ENCODE data around the gene PACRG. TPM values are rescaled to one million over a fixed set of nuclear protein-coding genes. Genes with fewer than 3 reads are reported as not detected.

Gene PACRG
- total and polyA plus RNA-seq, 2 experiments from 2014 or later, result 0.17 to 0.68 TPM

- TF ChIP-seq ZNF462 (CRISPR knock-in tag; IDR thresholded peaks at IDR 0.05), result no peak
- TF ChIP-seq EZH2 (IDR thresholded peaks at IDR 0.05; ENCODE audit: low read depth, unreplicated experiment), result no peak
Observed at GRCh38 chr6:162711376-162711775, 16.4 kb upstream of the PACRG start (continued).

GRCh38 chr6:162712694-162713093, 15.1 kb upstream of the PACRG start:
- H3F3A ChIP-seq (replicated peaks; ENCODE audit: low read depth), result no peaks in the 10 kb centered on the region
- H3K27ac ChIP-seq (ENCODE audit: low read depth), result no peak overlapping the region
- H3K4me1 Mint-ChIP-seq, result peaks cover 18% of the 10 kb centered on the region
- no peak overlapping the region for H3K4me3 ChIP-seq
- H3K4me2 ChIP-seq, result no peak overlapping the region
- peaks cover 17% of the 10 kb centered on the region for H3K4me1 ChIP-seq (ENCODE audit: insufficient read depth)
- H3K9me3 Mint-ChIP-seq, result peaks cover 13% of the 10 kb centered on the region
- H3K4me3 Mint-ChIP-seq, result no peak overlapping the region
- no peak for DNase-seq (ENCODE audit: low spot score)
- H3K27ac Mint-ChIP-seq, result no peak overlapping the region
- H3K27me3 Mint-ChIP-seq (ENCODE audit: insufficient read depth, low read depth, poor library complexity), result peaks cover 5% of the 10 kb centered on the region
- no peak overlapping the region for H2AFZ ChIP-seq
- peaks cover 9% of the 10 kb centered on the region; the same call in 2 of the 3 replicates for H3K36me3 Mint-ChIP-seq (ENCODE audit: low read depth)
- no peaks in the 10 kb centered on the region for H3K27me3 ChIP-seq (ENCODE audit: insufficient read depth)
- no peak for ATAC-seq
- H3K9me2 ChIP-seq (ENCODE audit: insufficient read depth), result no peaks in the 10 kb centered on the region
- no peaks in the 10 kb centered on the region for H3K36me3 ChIP-seq (ENCODE audit: insufficient read depth)
- no peaks in the 10 kb centered on the region for H3K79me2 ChIP-seq (replicated peaks; ENCODE audit: insufficient read depth)
- H4K20me1 ChIP-seq (replicated peaks; ENCODE audit: insufficient read depth), result no peaks in the 10 kb centered on the region
- TF ChIP-seq REST (IDR thresholded peaks at IDR 0.05; ENCODE audit: unreplicated experiment), result no peak
- TF ChIP-seq ZNF114 (CRISPR knock-in tag; IDR thresholded peaks at IDR 0.05), result no peak
- no peak for TF ChIP-seq POLR2AphosphoS5 (IDR thresholded peaks at IDR 0.05; ENCODE audit: low read depth)
- no peak for TF ChIP-seq ZNF462 (CRISPR knock-in tag; IDR thresholded peaks at IDR 0.05)
- TF ChIP-seq EZH2phosphoT487 (IDR thresholded peaks at IDR 0.05; ENCODE audit: unreplicated experiment), result no peak
